Thyroid gland (tissue), 4 donors: ENCODE data around the gene PPM1M.

Experiments
- CTCF ChIP-seq, 6 experiments: fragments of 200-600 bp in 3 of 6; fragments of 450-650 bp in 3 of 6; sonication (generic) in 3 of 6; IDR thresholded peaks; one replicate each; pipeline ENCODE4 v1.5.1; 2016 to 2019; ENCODE audit warnings: antibody characterized with exemption in 6 of 6, mild to moderate bottlenecking in 2 of 6, inconsistent platforms in 1 of 6, moderate library complexity in 1 of 6
- POLR2A ChIP-seq, 2 donors: fragments of 450-650 bp; IDR thresholded peaks; one replicate each; pipeline ENCODE4 v1.6.1; 2017; ENCODE audit warnings: antibody characterized with exemption in 2 of 2, mild to moderate bottlenecking in 2 of 2, moderate library complexity in 1 of 2

DNA sequence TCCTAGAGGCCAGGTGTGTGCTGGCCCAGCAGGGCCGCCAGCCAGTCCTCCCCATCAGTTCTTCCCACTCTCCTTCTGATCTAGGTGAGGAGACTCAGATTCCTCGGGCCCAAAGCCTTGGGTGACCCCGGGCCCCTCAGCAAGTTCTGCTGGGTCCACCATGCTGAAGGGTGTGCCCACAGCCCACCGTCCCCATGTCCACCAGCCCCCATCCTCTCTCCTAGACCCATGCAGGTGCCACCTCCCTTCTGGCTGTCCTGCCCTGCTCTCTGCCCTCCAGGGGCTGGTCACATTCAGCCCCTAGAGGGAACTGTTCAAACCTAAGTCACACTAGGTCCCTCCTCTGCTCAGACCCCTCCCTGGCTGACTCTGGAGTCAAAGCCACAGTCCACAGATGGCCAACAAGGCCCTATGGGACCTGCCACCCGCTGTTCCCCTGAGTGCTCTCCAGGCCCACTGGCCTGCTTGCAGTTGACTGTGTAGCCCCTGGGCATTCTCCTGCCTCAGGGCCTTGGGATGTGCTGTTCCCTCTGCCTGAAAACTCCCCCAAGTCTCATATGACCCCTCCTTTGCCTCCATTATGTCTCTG is 19.2 kb upstream of the PPM1M start:
- TF ChIP-seq CTCF (IDR thresholded peaks at IDR 0.05) = no peak
- TF ChIP-seq POLR2A (IDR thresholded peaks at IDR 0.05) = no peak
